OCI-LY3 (cell line): ENCODE data around the gene MED25.

Experiments
- H2AFZ ChIP-seq: fragments of 200-600, 300-600 bp; shearing (Covaris generic); 2 replicates; pipeline ENCODE4 v1.6.0; 2014; ENCODE audit warnings: antibody characterized with exemption, low read depth, low read length
- H3K27ac ChIP-seq: fragments of 200-600, 300-600 bp; sonication (generic); 2 replicates; pipeline ENCODE4 v1.5.1; 2014; ENCODE audit warnings: mild to moderate bottlenecking, low read length, moderate library complexity, mixed read lengths
- H3K27me3 ChIP-seq: fragments of 200-600, 300-600 bp; sonication (generic); 2 replicates; pipeline ENCODE4 v1.6.1; 2014; ENCODE audit warnings: low read depth, low read length, mixed read lengths
- H3K36me3 ChIP-seq: fragments of 200-600, 300-600 bp; sonication (generic); replicated peaks from 2 replicates; pipeline ENCODE3; 2014; ENCODE audit warnings: low read depth, low read length, mixed read lengths
- H3K4me1 ChIP-seq: fragments of 300-600, 200-600 bp; sonication (generic); 2 replicates; pipeline ENCODE4 v1.6.1; 2014; ENCODE audit warnings: low read length, mixed read lengths
- H3K4me2 ChIP-seq: fragments of 200-600, 300-600 bp; sonication (generic); 2 replicates; pipeline ENCODE4 v1.6.1; 2014; ENCODE audit warnings: low read length, mixed read lengths
- H3K4me3 ChIP-seq: fragments of 300-600, 200-600 bp; sonication (generic); 2 replicates; pipeline ENCODE4 v1.5.1; 2014; ENCODE audit warnings: antibody characterized with exemption, mild to moderate bottlenecking, low read length, moderate library complexity
- H3K79me2 ChIP-seq: fragments of 300-600, 200-600 bp; shearing (Covaris generic); 2 replicates; pipeline ENCODE4 v1.6.1; 2014; ENCODE audit warnings: mild to moderate bottlenecking, low read length, mixed read lengths
- H3K9ac ChIP-seq: fragments of 300-600, 200-600 bp; shearing (Covaris generic); 2 replicates; pipeline ENCODE4 v1.6.0; 2014; ENCODE audit warnings: mild to moderate bottlenecking, low read length, moderate library complexity
- H3K9me3 ChIP-seq: fragments of 200-600, 300-600 bp; shearing (Covaris generic); 2 replicates; pipeline ENCODE4 v1.6.1; 2014; ENCODE audit warnings: low read length, mixed read lengths; ENCODE audit not compliant: insufficient read depth
- H4K20me1 ChIP-seq: fragments of 200-600, 300-600 bp; sonication (generic); 2 replicates; pipeline ENCODE4 v1.6.1; 2016; ENCODE audit warnings: low read length, mixed read lengths; ENCODE audit not compliant: insufficient read depth
- EZH2phosphoT487 ChIP-seq: fragments of 200-600 bp; shearing (Covaris generic); IDR thresholded peaks from 2 replicates; pipeline ENCODE4 v1.6.1; 2018; ENCODE audit warnings: antibody characterized with exemption, mixed run types, low read depth
- TF ChIP-seq, protein P1 (sequence below): fragments of 200-600, 300-600 bp; sonication (generic); IDR thresholded peaks from 2 replicates; pipeline ENCODE4 v1.5.1; 2014; ENCODE audit warnings: antibody characterized with exemption, low read length, low read depth

Gene MED25

DNA sequence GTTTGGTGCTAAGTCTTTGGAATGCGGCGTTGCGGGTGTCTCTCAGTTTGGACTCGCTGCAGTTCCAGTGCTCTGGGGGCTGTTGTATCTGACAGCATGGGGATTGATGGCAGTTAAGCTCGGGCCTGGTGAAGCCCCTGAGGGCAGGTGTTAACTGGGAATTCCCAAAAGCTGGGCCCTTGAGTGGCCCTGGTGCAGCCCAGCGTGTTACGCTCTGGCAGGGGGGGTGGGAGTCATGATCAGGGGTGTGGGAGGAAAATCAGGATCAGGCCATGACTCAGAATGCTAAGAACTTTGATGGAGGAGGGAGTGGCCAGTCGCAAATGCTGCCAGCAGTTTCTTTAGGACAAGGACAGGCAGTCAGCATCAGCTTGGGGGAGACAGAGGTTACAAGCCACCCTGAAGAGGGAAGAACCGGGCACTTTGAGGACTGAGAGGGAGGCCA lies 31.7 kb upstream of the MED25 start:
- H3K9ac ChIP-seq = no peak overlapping the region
- H3K27ac ChIP-seq = no peak overlapping the region
- H3K4me2 ChIP-seq = no peak overlapping the region
- peaks cover 30% of the 10 kb centered on the region for H3K36me3 ChIP-seq
- no peak overlapping the region for H2AFZ ChIP-seq
- H3K9me3 ChIP-seq = no peaks in the 10 kb centered on the region
- H3K4me3 ChIP-seq = no peak overlapping the region
- TF ChIP-seq EZH2phosphoT487 = no peak
- TF ChIP-seq, protein P1, sequence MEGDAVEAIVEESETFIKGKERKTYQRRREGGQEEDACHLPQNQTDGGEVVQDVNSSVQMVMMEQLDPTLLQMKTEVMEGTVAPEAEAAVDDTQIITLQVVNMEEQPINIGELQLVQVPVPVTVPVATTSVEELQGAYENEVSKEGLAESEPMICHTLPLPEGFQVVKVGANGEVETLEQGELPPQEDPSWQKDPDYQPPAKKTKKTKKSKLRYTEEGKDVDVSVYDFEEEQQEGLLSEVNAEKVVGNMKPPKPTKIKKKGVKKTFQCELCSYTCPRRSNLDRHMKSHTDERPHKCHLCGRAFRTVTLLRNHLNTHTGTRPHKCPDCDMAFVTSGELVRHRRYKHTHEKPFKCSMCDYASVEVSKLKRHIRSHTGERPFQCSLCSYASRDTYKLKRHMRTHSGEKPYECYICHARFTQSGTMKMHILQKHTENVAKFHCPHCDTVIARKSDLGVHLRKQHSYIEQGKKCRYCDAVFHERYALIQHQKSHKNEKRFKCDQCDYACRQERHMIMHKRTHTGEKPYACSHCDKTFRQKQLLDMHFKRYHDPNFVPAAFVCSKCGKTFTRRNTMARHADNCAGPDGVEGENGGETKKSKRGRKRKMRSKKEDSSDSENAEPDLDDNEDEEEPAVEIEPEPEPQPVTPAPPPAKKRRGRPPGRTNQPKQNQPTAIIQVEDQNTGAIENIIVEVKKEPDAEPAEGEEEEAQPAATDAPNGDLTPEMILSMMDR = no peak
- no peaks in the 10 kb centered on the region for H3K4me1 ChIP-seq
- H3K79me2 ChIP-seq = no peaks in the 10 kb centered on the region
- no peaks in the 10 kb centered on the region for H4K20me1 ChIP-seq
- no peaks in the 10 kb centered on the region for H3K27me3 ChIP-seq

DNA sequence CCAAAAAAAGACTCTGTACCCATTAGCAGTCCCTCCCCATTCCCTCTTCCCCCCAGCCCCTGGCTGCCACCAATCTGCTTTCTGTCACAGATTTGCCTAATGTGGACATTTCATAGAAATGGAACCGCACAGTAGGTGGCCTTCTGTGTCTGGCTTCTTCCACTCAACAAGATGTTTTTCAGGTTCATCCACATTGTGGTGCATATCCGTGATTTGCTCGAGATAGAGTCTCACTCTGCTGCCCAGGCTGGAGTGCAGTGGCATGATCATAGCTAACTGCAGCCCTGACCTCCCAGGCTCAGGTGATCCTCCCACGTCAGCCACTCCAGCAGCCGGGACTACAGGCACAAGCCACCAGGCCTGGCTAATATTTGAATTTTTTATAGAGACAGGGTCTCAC lies 30.3 kb upstream of the MED25 start:
- H3K79me2 ChIP-seq = no peaks in the 10 kb centered on the region
- no peak overlapping the region for H2AFZ ChIP-seq
- peaks cover 31% of the 10 kb centered on the region for H3K36me3 ChIP-seq

DNA sequence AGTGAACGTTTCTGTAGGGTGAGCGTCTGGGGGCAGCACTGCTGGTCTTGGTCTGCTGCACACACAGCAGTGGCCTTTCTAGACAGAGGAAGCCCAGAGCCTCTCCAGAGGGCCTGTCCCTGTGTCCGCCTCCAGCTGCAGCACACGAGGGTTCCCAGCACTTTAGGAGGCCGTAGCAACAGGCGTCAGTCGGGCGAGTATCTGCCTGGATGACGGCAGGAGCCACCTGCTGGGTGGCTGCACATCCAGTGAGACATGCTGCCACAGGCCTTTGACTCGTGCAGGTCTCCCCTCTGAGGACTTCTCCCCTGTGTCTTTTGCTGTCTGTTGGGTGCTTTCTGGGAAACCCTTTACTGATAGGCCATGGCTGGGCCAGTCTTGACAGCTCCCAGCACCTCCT lies 29.2 kb upstream of the MED25 start:
- H2AFZ ChIP-seq = no peak overlapping the region
- no peak overlapping the region for H3K4me2 ChIP-seq
- no peak overlapping the region for H3K4me3 ChIP-seq
- no peaks in the 10 kb centered on the region for H3K9me3 ChIP-seq
- peaks cover 27% of the 10 kb centered on the region for H3K36me3 ChIP-seq
- H4K20me1 ChIP-seq = no peaks in the 10 kb centered on the region
- no peaks in the 10 kb centered on the region for H3K27me3 ChIP-seq
- H3K79me2 ChIP-seq = no peaks in the 10 kb centered on the region
- H3K27ac ChIP-seq = no peak overlapping the region
- TF ChIP-seq, protein P1 = no peak
- TF ChIP-seq EZH2phosphoT487 = no peak
- no peak overlapping the region for H3K9ac ChIP-seq
- no peaks in the 10 kb centered on the region for H3K4me1 ChIP-seq

More for the DNA sequence above, 30.3 kb upstream of the MED25 start:
- H3K4me3 ChIP-seq = no peak overlapping the region
- no peaks in the 10 kb centered on the region for H3K4me1 ChIP-seq
- H4K20me1 ChIP-seq = no peaks in the 10 kb centered on the region
- TF ChIP-seq EZH2phosphoT487 = no peak
- TF ChIP-seq, protein P1 = no peak
- no peaks in the 10 kb centered on the region for H3K27me3 ChIP-seq
- H3K4me2 ChIP-seq = no peak overlapping the region
- no peak overlapping the region for H3K9ac ChIP-seq
- no peaks in the 10 kb centered on the region for H3K9me3 ChIP-seq
- no peak overlapping the region for H3K27ac ChIP-seq

DNA sequence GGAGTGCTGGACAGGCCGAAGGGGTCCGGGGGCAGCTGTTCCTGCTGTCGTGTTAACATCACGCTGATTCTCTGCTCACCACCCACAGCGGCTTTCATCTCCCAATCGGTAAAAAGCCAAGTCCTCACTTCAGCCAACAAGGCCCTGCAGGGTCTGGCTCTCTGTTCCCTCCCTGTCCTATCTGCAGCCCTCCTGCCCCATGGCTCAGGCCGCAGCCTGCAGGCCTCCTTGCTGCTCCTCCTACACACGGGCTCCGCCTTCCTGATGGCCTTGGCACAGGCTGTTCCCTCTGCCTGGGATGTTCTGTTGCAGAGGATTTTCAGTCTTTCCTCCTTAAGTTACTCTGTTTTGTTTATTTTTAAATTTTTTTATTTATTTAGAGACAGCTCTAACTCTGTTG lies 27.2 kb upstream of the MED25 start:
- no peaks in the 10 kb centered on the region for H4K20me1 ChIP-seq
- no peaks in the 10 kb centered on the region for H3K9me3 ChIP-seq
- no peaks in the 10 kb centered on the region for H3K79me2 ChIP-seq
- no peak overlapping the region for H3K4me2 ChIP-seq
- no peak overlapping the region for H3K9ac ChIP-seq
- no peaks in the 10 kb centered on the region for H3K4me1 ChIP-seq
- peaks cover 18% of the 10 kb centered on the region for H3K36me3 ChIP-seq
- no peak overlapping the region for H2AFZ ChIP-seq
- TF ChIP-seq, protein P1 = no peak
- TF ChIP-seq EZH2phosphoT487 = no peak
- H3K27ac ChIP-seq = no peak overlapping the region
- no peak overlapping the region for H3K4me3 ChIP-seq
- no peaks in the 10 kb centered on the region for H3K27me3 ChIP-seq
